PFSK-1 (cell line): ENCODE data around the gene USP53.

Source experiments
- FOXP2 ChIP-seq: optimal IDR thresholded peaks from 2 replicates; pipeline ENCODE3; 2011; ENCODE audit warnings: borderline replicate concordance, control low read depth, inconsistent platforms; ENCODE audit not compliant: insufficient read depth; ENCODE audit errors: extremely low read length, extremely low read depth
- POLR2AphosphoS5 ChIP-seq: IDR thresholded peaks from 2 replicates; pipeline ENCODE4 v1.6.1; 2012; ENCODE audit warnings: low read depth, mild to moderate bottlenecking, control low read depth, low read length, moderate library complexity
- REST ChIP-seq, 2 experiments: IDR thresholded peaks; 2 replicates each; pipeline versions ENCODE4 v1.6.1 to v1.8.0; 2011 to 2012; ENCODE audit warnings: low read depth in 2 of 2, low read length in 2 of 2, control low read depth in 1 of 2, inconsistent platforms in 1 of 2, mild to moderate bottlenecking in 1 of 2, moderate library complexity in 1 of 2; ENCODE audit not compliant: insufficient read depth in 1 of 2
- SIN3A ChIP-seq: IDR thresholded peaks from 2 replicates; pipeline ENCODE4 v1.6.1; 2012; ENCODE audit warnings: mild to moderate bottlenecking, low read length, moderate library complexity, borderline replicate concordance; ENCODE audit not compliant: insufficient read depth
- TAF1 ChIP-seq: IDR thresholded peaks from 2 replicates; pipeline ENCODE4 v1.6.1; 2012; ENCODE audit warnings: low read length, control low read depth, borderline replicate concordance; ENCODE audit not compliant: insufficient read depth

The USP53 gene

GRCh38 chr4:119204916-119205315 is 7.6 kb upstream of the USP53 start:
- TF ChIP-seq REST (IDR thresholded peaks at IDR 0.05; ENCODE audit: insufficient read depth in 1 of 2, low read depth in 2 of 2, low read length in 2 of 2) (no peak), POLR2AphosphoS5 (no peak), SIN3A (no peak), TAF1 (no peak), FOXP2 (no peak)

DNA sequence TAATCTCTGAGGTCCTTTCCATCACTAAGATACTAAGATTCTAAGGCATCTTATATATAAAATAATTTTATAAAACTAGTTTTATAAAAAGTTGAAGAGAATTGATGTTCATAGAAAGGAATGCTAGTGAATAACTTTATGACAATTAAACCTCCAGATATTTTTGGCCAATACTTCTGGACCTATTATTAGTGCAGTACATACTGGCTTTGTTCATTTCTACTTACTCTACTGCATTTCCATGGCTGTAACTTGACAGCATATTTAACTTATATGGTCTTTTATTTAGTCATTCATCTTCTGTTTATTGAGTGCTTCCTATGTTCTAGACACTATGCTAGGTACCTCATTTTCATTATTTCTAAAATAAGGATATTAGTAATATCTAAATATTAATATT is 6.8 kb upstream of the USP53 start:
- TF ChIP-seq SIN3A: no peak
- TF ChIP-seq TAF1: no peak
- no peak for TF ChIP-seq REST (IDR thresholded peaks at IDR 0.05; ENCODE audit: insufficient read depth in 1 of 2, low read depth in 2 of 2, low read length in 2 of 2)
- TF ChIP-seq FOXP2: no peak
- TF ChIP-seq POLR2AphosphoS5: no peak

DNA sequence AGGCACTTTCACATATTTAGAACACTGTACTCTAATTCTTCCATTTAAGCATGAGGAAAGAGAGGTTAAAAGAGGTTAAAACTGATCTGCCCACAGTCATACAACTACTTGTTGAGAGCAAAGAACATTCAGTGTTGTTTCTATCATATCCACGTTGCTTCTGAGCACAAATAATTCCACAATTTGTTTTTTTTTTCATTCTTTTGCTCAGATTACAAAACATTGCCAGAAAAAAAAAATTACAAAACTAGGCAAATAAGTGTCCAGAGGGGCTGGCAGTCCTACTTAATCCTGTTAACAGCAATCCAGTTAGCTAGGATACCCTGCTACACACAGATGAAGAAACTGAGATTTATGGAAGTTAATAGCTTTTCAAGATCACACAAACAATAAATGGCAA is 6.3 kb upstream of the USP53 start:
- no peak for TF ChIP-seq REST (IDR thresholded peaks at IDR 0.05; ENCODE audit: insufficient read depth in 1 of 2, low read depth in 2 of 2, low read length in 2 of 2)
- no peak for TF ChIP-seq TAF1
- no peak for TF ChIP-seq FOXP2
- no peak for TF ChIP-seq POLR2AphosphoS5
- TF ChIP-seq SIN3A: no peak

- no peak for TF ChIP-seq TAF1
- no peak for TF ChIP-seq FOXP2
- no peak for TF ChIP-seq POLR2AphosphoS5
Observed at GRCh38 chr4:119207051-119207450, 5.5 kb upstream of the USP53 start.

- TF ChIP-seq TAF1: no peak
- TF ChIP-seq SIN3A: no peak
- no peak for TF ChIP-seq FOXP2
- no peak for TF ChIP-seq REST (IDR thresholded peaks at IDR 0.05; ENCODE audit: insufficient read depth in 1 of 2, low read depth in 2 of 2, low read length in 2 of 2)
- TF ChIP-seq POLR2AphosphoS5: no peak
Observed at GRCh38 chr4:119209077-119209476, 3.4 kb upstream of the USP53 start.
